Epithelial cell of esophagus (primary cell): ENCODE measurements around the gene LTBR.
"Not testable (repeated sequence)": the region's sequence is repeated elsewhere in the genome, so short reads cannot be mapped to it uniquely, and the experiment has no call there.

Experiments used
- DNase-seq: peaks from one replicate; pipeline ENCODE4 v3.0.0; 2010; ENCODE audit warnings: low read depth
- H3K4me3 ChIP-seq: 2 replicates; pipeline ENCODE4 v1.5.1; 2011; ENCODE audit warnings: mild to moderate bottlenecking, low read length, control low read depth
- CTCF ChIP-seq: IDR thresholded peaks from 2 replicates; pipeline ENCODE4 v1.5.1; 2011; ENCODE audit warnings: low read depth, mild to moderate bottlenecking, low read length, control low read depth, inconsistent platforms; ENCODE audit not compliant: insufficient read depth; ENCODE audit errors: missing control alignments

Gene LTBR

GRCh38 chr12:6337958-6338433 is 46.0 kb upstream of the LTBR start:
- TF ChIP-seq CTCF: no peak
- H3K4me3 ChIP-seq: peak overlapping the region; percentile 5

GRCh38 chr12:6338536-6338935 is 45.4 kb upstream of the LTBR start:
- DNase-seq: not testable (repeated sequence)

More at GRCh38 chr12:6337958-6338433, 46.0 kb upstream of the LTBR start:
- DNase-seq: no peak

GRCh38 chr12:6338955-6339354 is 45.0 kb upstream of the LTBR start:
- no peak for TF ChIP-seq CTCF
- DNase-seq: no peak
- H3K4me3 ChIP-seq: peak overlapping the region; percentile 97

More at GRCh38 chr12:6338536-6338935, 45.4 kb upstream of the LTBR start:
- H3K4me3 ChIP-seq: peak overlapping the region; percentile 5

- TF ChIP-seq CTCF: no peak
- H3K4me3 ChIP-seq: peak overlapping the region; percentile 97
- DNase-seq: peak; percentile 54
Observed at GRCh38 chr12:6340032-6340638, 43.8 kb upstream of the LTBR start.

GRCh38 chr12:6340745-6341416 is 43.1 kb upstream of the LTBR start:
- TF ChIP-seq CTCF: no peak
- H3K4me3 ChIP-seq: peak overlapping the region; percentile 97
- no peak for DNase-seq

GRCh38 chr12:6341417-6342139 is 42.4 kb upstream of the LTBR start, which contains the start of gene TNFRSF1A:
Gene TNFRSF1A (minus strand): TSS chr12:6342076. CDS start chr12:6341814, 262 bp downstream.
- H3K4me3 ChIP-seq: peak within 1 kb of the TSS; percentile 97
- peak; percentile 83 for DNase-seq
- no peak for TF ChIP-seq CTCF
